Mesenchymal stem cell (in vitro differentiated cells and primary cell): ENCODE results near the gene SCFD2.
A peak's percentile ranks its signal among the peaks of the same experiment; 100 is the strongest.

Experiments
- DNase-seq: peaks from one replicate; pipeline ENCODE4 v3.0.0-alpha.2; 2013
- H2AFZ ChIP-seq: one replicate; pipeline ENCODE4 v1.6.1; 2013; ENCODE audit warnings: low read depth, mild to moderate bottlenecking, control low read depth, inconsistent platforms, low read length, moderate library complexity
- H2AK5ac ChIP-seq: 2 replicates; pipeline ENCODE4 v1.6.1; 2013; ENCODE audit warnings: low read length, moderate library complexity, mild to moderate bottlenecking, inconsistent platforms; ENCODE audit not compliant: severe bottlenecking
- H2BK120ac ChIP-seq: one replicate; pipeline ENCODE4 v1.6.1; 2013; ENCODE audit warnings: low read depth, mild to moderate bottlenecking, inconsistent platforms, low read length, moderate library complexity
- H2BK12ac ChIP-seq, 2 experiments: one replicate each; pipeline ENCODE4 v1.6.1; 2013; ENCODE audit warnings: inconsistent platforms in 2 of 2, low read length in 2 of 2, mild to moderate bottlenecking in 2 of 2, moderate library complexity in 2 of 2, control low read depth in 1 of 2
- H2BK15ac ChIP-seq: one replicate; pipeline ENCODE4 v1.6.1; 2013; ENCODE audit warnings: mild to moderate bottlenecking, low read depth, inconsistent platforms; ENCODE audit not compliant: poor library complexity, severe bottlenecking
- H2BK5ac ChIP-seq: 2 replicates; pipeline ENCODE4 v1.6.1; 2013; ENCODE audit warnings: low read depth, mild to moderate bottlenecking, low read length, control low read depth, inconsistent platforms; ENCODE audit not compliant: poor library complexity, severe bottlenecking
- H3K14ac ChIP-seq, 2 experiments: one replicate each; pipeline ENCODE4 v1.6.1; 2013; ENCODE audit warnings: inconsistent platforms in 2 of 2, low read length in 2 of 2, control low read depth in 1 of 2, mild to moderate bottlenecking in 1 of 2, moderate library complexity in 1 of 2
- H3K18ac ChIP-seq, 2 experiments: one replicate each; pipeline ENCODE4 v1.6.1; 2013; ENCODE audit warnings: inconsistent platforms in 2 of 2, low read length in 2 of 2, control low read depth in 1 of 2, low read depth in 1 of 2, mild to moderate bottlenecking in 1 of 2
- H3K23ac ChIP-seq, 2 experiments: one replicate each; pipeline ENCODE4 v1.6.1; 2013; ENCODE audit warnings: inconsistent platforms in 2 of 2, low read length in 2 of 2, mild to moderate bottlenecking in 2 of 2, moderate library complexity in 2 of 2, control low read depth in 1 of 2
- H3K27ac ChIP-seq: 2 replicates; pipeline ENCODE4 v1.5.1; 2013; ENCODE audit warnings: mild to moderate bottlenecking, moderate library complexity, low read length, control low read depth, inconsistent platforms; ENCODE audit not compliant: poor library complexity, severe bottlenecking
- H3K27me3 ChIP-seq, 2 experiments: 2 replicates each; pipeline versions ENCODE4 v1.6.1 to v1.7.0; 2013; ENCODE audit warnings: low read length in 2 of 2, mild to moderate bottlenecking in 2 of 2, moderate library complexity in 2 of 2, control low read depth in 1 of 2, inconsistent platforms in 1 of 2; ENCODE audit not compliant: control insufficient read depth in 1 of 2, insufficient read depth in 1 of 2
- H3K36me3 ChIP-seq, 2 experiments: 2 replicates each; pipeline versions ENCODE4 v1.6.1 to v1.7.0; 2013; ENCODE audit warnings: low read length in 2 of 2, control low read depth in 1 of 2, inconsistent platforms in 1 of 2, low read depth in 1 of 2, mild to moderate bottlenecking in 1 of 2; ENCODE audit not compliant: insufficient read depth in 2 of 2, control insufficient read depth in 1 of 2
- H3K4ac ChIP-seq, 2 experiments: one replicate each; pipeline ENCODE4 v1.6.1; 2013; ENCODE audit warnings: inconsistent platforms in 2 of 2, low read length in 2 of 2, mild to moderate bottlenecking in 2 of 2, moderate library complexity in 2 of 2, control low read depth in 1 of 2, low read depth in 1 of 2
- H3K4me1 ChIP-seq: 2 replicates; pipeline ENCODE4 v1.6.1; 2013; ENCODE audit warnings: low read depth, low read length, control low read depth; ENCODE audit not compliant: control insufficient read depth, insufficient read depth
- H3K4me2 ChIP-seq: 2 replicates; pipeline ENCODE4 v1.6.1; 2013; ENCODE audit warnings: low read length, mild to moderate bottlenecking, inconsistent platforms; ENCODE audit not compliant: poor library complexity, severe bottlenecking
- H3K4me3 ChIP-seq, 2 experiments: 2 replicates each; pipeline versions ENCODE4 v1.5.1 to v1.7.0; 2013; ENCODE audit warnings: low read length in 2 of 2, mild to moderate bottlenecking in 2 of 2, control low read depth in 1 of 2, low read depth in 1 of 2; ENCODE audit not compliant: insufficient read depth in 1 of 2
- H3K79me1 ChIP-seq: replicated peaks from 2 replicates; pipeline ENCODE4 v1.6.1; 2013; ENCODE audit warnings: mild to moderate bottlenecking, control low read depth, low read length, inconsistent platforms; ENCODE audit not compliant: poor library complexity, severe bottlenecking
- H3K9ac ChIP-seq: 2 replicates; pipeline ENCODE4 v1.7.0; 2013; ENCODE audit warnings: mild to moderate bottlenecking, low read length, moderate library complexity
- H3K9me3 ChIP-seq: 2 replicates; pipeline ENCODE4 v1.7.0; 2013; ENCODE audit warnings: mild to moderate bottlenecking, low read length; ENCODE audit not compliant: control insufficient read depth
- H4K8ac ChIP-seq: one replicate; pipeline ENCODE4 v1.6.1; 2013; ENCODE audit warnings: inconsistent platforms, mild to moderate bottlenecking, low read length, moderate library complexity
- H4K91ac ChIP-seq: one replicate; pipeline ENCODE4 v1.6.1; 2013; ENCODE audit warnings: mild to moderate bottlenecking, low read length, inconsistent platforms
- WGBS: methylation state at CpG from one replicate; pipeline ENCODE4 v1.1.7; 2013; ENCODE audit warnings: mixed read lengths; 5-methylcytosine and 5-hydroxymethylcytosine counted together

The SCFD2 gene

DNA sequence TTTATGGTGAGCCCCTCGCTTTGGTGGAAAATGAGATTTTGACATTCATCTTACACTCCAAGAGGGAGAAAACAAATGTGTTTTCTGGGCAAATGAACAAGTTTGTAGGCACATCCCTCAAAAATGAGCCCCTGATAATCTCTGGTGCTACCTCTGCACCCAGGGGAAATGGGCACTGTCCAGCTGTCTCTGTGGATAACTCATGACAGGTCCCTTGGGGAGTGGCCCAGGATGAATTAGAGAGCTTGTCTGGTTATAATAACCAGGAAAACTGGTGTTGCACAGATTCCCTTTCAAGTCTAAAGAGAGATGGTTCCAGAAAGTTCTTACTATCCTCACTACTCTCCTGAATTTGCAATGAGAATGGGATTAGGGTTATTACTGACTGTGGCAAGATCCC is 496.2 kb downstream of the SCFD2 start:
- H2BK5ac ChIP-seq: no peak overlapping the region
- WGBS: no CpG with 5 or more reads among the region's 1 CpG
- no peak overlapping the region for H3K18ac ChIP-seq
- peak overlapping the region in 1 of 2 experiments; percentile 48 for H3K4me3 ChIP-seq
- no peaks in the 10 kb centered on the region for H3K9me3 ChIP-seq
- H3K79me1 ChIP-seq: no peaks in the 10 kb centered on the region
- H3K23ac ChIP-seq: no peak overlapping the region
- DNase-seq: no peak
- no peak overlapping the region for H3K14ac ChIP-seq
- H2AK5ac ChIP-seq: no peak overlapping the region
- H3K4me1 ChIP-seq: peaks cover 4% of the 10 kb centered on the region
- peaks cover 5 to 59% of the 10 kb centered on the region in 2 experiments for H3K36me3 ChIP-seq
- H4K8ac ChIP-seq: no peak overlapping the region
- peak overlapping the region; percentile 51 for H3K9ac ChIP-seq
- no peak overlapping the region for H4K91ac ChIP-seq
- H3K27me3 ChIP-seq: no peaks in the 10 kb centered on the region
- no peak overlapping the region for H3K4me2 ChIP-seq
- H2AFZ ChIP-seq: no peak overlapping the region
- no peak overlapping the region for H3K4ac ChIP-seq
- no peak overlapping the region for H2BK120ac ChIP-seq
- no peak overlapping the region for H2BK15ac ChIP-seq
- no peak overlapping the region for H2BK12ac ChIP-seq
- H3K27ac ChIP-seq: no peak overlapping the region

DNA sequence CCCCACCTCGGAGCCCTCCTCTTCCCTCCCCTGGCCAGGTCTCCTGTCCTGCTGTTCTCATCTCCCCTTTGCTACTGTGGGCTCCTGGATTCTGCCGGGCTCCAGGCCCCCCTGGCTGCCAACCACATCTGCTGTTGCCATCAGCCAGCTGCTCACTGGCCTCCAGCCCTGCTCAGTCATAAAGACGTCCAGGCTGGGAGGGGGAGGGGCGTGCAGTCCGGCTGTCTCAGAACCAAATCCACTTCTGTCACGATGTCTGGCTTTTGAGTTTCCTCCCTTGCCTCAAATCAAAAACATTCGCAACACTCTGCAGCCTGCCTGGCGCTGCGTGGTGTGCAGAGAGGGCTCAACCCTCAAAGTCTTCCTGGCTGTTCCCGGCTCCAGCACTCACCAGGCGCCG is 496.7 kb downstream of the SCFD2 start:
- Histone ChIP-seq H2BK12ac (no peak overlapping the region), H2AK5ac (no peak overlapping the region), H2BK5ac (no peak overlapping the region), H3K4me3 (peak overlapping the region in 1 of 2 experiments; percentile 48), H2AFZ (no peak overlapping the region), H3K36me3 (peaks cover 5 to 54% of the 10 kb centered on the region in 2 experiments), H3K9ac (peak overlapping the region; percentile 51), H3K27ac (no peak overlapping the region), H2BK120ac (no peak overlapping the region), H4K8ac (no peak overlapping the region), H2BK15ac (no peak overlapping the region), H3K4me1 (peaks cover 4% of the 10 kb centered on the region), H3K27me3 (no peaks in the 10 kb centered on the region), H3K23ac (no peak overlapping the region), H3K4me2 (no peak overlapping the region), H3K4ac (no peak overlapping the region), H3K79me1 (no peaks in the 10 kb centered on the region), H4K91ac (no peak overlapping the region), H3K9me3 (no peaks in the 10 kb centered on the region), H3K14ac (peak overlapping the region in 1 of 2 experiments; percentile 46), H3K18ac (no peak overlapping the region)
- DNase-seq: no peak
- 70% methylated on average over 12 of the region's 12 CpGs for WGBS

DNA sequence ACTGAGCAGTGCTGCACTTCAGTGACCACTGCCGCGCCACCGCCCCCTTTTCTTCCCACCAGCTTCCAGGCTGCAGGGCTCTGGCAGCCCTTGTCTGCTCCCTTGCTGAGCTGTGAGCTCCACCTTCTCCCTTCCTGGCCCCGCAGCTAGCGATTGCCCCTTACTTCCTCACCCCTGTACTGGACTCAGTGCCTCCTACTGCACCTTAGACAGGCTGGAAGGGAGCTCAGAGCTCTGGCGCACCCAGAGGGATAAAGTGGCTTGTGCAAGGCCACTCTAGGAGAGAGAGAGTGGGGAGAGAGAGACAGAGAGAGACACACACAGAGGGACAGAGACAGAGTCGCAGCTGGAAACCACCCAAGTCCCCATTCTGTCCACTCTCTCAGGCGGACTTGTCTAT is 497.7 kb downstream of the SCFD2 start:
- H2BK15ac ChIP-seq: no peak overlapping the region
- H3K14ac ChIP-seq: no peak overlapping the region
- no peak for DNase-seq
- no peak overlapping the region for H3K9ac ChIP-seq
- H2BK5ac ChIP-seq: no peak overlapping the region
- no peaks in the 10 kb centered on the region for H3K79me1 ChIP-seq
- H3K4ac ChIP-seq: no peak overlapping the region
- 87% methylated on average over 4 of the region's 8 CpGs for WGBS
- H3K18ac ChIP-seq: no peak overlapping the region
- no peak overlapping the region for H4K91ac ChIP-seq
- H3K4me3 ChIP-seq: no peak overlapping the region
- H3K27ac ChIP-seq: no peak overlapping the region
- H2BK120ac ChIP-seq: no peak overlapping the region
- peaks cover 5 to 46% of the 10 kb centered on the region in 2 experiments for H3K36me3 ChIP-seq
- peaks cover 4% of the 10 kb centered on the region for H3K4me1 ChIP-seq
- H2AFZ ChIP-seq: no peak overlapping the region
- H3K23ac ChIP-seq: no peak overlapping the region
- no peak overlapping the region for H2BK12ac ChIP-seq
- H3K9me3 ChIP-seq: no peaks in the 10 kb centered on the region
- peaks cover 0 to 5% of the 10 kb centered on the region in 2 experiments for H3K27me3 ChIP-seq
- H4K8ac ChIP-seq: no peak overlapping the region
- H3K4me2 ChIP-seq: no peak overlapping the region
- H2AK5ac ChIP-seq: no peak overlapping the region

DNA sequence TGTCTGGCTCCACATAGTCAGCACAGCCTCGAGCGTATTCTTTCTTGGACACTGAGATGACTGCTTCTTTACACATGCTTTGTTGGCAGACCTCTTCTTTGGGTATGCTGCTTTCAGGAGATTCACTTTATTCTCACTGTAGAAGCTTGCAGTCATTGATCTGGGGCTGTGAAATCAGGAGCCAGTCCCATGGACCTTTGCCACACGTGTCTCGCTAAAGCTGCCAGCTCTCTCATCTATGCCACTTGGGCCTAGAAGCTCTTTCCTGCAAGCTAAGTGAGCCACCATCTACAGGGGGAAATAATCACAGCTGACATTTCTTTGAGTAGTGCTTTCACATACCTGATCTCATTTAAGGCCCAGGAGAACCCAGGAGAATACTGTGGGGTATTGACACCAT is 498.7 kb downstream of the SCFD2 start:
- Histone ChIP-seq H3K18ac (no peak overlapping the region), H4K91ac (no peak overlapping the region), H3K4me3 (no peak overlapping the region), H3K14ac (no peak overlapping the region), H3K4ac (no peak overlapping the region), H3K36me3 (peaks cover 5 to 36% of the 10 kb centered on the region in 2 experiments), H2BK15ac (no peak overlapping the region), H3K27ac (no peak overlapping the region), H3K9me3 (no peaks in the 10 kb centered on the region), H3K4me2 (no peak overlapping the region), H4K8ac (no peak overlapping the region), H3K23ac (no peak overlapping the region), H2BK120ac (no peak overlapping the region), H2AFZ (no peak overlapping the region), H3K4me1 (peaks cover 11% of the 10 kb centered on the region), H3K79me1 (peaks cover 2% of the 10 kb centered on the region), H2BK5ac (no peak overlapping the region), H2AK5ac (no peak overlapping the region), H3K9ac (no peak overlapping the region), H3K27me3 (peaks cover 4 to 12% of the 10 kb centered on the region in 2 experiments), H2BK12ac (no peak overlapping the region)
- WGBS: 94% methylated on average over 4 of the region's 4 CpGs
- no peak for DNase-seq
